ENCODE results near the gene OR10H1.

DNA sequence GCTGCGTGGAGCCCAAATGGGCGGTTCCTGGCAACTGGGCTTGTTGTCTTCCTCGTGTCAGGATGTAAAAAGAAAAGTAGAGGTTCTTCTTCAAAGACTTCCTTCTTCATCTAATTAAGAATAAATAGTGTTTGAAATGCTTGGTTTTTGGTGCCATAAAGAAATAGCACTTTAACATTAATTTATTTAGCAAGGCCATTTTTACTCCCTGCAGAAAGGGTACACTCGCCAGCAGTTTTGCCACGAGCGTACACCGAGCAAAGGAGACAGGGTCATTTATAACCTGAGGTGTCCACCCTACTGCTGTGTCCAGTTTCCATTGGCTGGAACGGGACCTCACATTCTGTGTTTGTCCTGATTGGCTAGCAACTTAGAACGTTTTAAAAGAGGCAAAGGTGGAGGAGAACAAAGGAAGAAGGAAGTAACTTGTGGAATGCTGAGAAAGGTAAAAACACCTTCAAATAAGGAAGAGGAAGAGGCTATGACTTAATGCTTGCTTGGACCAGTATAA lies 21.8 kb upstream of the OR10H1 start:
- TF ChIP-seq, protein P1, sequence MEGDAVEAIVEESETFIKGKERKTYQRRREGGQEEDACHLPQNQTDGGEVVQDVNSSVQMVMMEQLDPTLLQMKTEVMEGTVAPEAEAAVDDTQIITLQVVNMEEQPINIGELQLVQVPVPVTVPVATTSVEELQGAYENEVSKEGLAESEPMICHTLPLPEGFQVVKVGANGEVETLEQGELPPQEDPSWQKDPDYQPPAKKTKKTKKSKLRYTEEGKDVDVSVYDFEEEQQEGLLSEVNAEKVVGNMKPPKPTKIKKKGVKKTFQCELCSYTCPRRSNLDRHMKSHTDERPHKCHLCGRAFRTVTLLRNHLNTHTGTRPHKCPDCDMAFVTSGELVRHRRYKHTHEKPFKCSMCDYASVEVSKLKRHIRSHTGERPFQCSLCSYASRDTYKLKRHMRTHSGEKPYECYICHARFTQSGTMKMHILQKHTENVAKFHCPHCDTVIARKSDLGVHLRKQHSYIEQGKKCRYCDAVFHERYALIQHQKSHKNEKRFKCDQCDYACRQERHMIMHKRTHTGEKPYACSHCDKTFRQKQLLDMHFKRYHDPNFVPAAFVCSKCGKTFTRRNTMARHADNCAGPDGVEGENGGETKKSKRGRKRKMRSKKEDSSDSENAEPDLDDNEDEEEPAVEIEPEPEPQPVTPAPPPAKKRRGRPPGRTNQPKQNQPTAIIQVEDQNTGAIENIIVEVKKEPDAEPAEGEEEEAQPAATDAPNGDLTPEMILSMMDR (IDR thresholded peaks at IDR 0.05; ENCODE audit: insufficient read depth, low read length, poor library complexity, severe bottlenecking), result no peak
- no peak for TF ChIP-seq EZH2phosphoT487 (conservative IDR thresholded peaks at IDR 0.05; ENCODE audit: low read length)
